HG03565 (cell line): ENCODE results near the gene DOK3.

Source experiments
- ATAC-seq: cut with Tn5 transposase; IDR thresholded peaks from one replicate; pipeline ENCODE4 v1.9.1; 2021; ENCODE audit warnings: mild to moderate bottlenecking, moderate library complexity; ENCODE audit not compliant: unreplicated experiment

The DOK3 gene

DNA sequence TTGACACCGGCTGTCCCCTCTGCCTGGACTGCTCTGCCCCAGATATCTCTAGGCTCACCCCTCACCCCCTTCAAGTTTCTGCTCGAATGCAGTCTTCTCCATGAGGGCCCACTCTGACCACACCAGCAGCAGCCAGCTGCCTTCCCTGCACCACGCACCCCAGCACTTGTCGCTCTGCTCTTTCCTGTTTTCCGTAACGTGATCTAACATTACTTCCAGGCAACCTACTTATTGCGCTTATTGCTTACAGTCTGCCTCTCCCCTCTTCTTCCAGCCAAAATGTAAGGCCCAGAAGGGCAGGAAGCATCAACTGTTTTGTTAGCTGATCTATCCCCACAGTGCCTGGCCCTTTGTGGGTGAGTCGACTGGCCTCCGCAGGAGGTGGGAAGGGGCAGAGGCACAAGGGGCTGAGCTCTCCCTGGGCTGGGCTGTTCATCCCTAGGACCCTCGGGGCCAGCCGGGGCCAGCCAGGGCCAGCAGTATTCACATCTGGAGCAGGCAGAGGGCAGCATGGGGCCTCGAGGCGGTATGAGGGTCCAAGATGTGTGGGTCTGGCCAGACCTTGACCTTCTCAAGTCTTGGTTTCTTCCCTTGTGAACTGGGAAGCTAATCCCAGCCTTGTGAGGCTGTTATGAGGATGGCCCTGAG lies 24.6 kb downstream of the DOK3 start:
- ATAC-seq = no peak

DNA sequence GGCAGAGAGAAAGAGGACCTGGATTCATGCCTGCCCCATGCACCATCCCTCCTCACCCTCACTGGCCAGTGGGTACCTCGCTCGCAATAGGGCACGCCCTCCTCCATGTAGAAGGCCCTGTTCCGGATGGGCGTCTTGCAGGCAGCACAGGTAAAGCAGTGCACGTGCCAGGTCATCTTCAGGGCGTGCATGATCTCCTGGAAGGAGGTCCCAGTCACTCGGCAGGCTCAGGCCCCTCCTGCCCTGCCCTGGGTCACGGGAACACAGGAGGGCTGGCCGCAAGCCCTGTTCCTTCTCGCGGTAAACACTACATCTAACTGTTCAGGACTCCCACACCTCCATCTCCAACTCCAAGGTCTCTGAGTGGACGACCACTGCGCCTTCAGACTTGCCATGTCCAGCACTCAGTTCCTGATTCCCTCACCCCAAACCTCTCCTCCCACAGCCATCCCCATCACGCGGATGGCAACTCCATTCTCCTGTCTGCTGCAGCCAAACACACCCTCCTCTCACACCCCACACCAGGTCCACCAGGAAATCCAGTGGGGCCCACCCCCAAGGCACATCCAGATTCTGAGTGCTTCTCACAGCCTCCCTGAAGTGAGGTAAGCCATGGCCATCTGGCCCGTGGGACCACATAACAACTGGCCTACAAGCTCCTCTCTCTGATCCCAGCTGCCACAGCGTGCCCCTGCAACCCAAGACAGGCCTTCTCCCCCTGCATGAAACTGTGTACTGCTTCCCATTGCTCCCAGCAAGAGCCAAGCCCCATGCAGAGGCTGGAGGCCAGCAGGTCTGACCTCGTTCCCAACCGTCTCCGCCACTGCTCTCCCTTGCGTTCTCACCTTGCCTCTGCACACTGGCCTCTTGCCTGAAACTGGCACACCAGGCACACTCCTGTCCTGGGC lies 25.4 kb downstream of the DOK3 start:
- ATAC-seq = no peak

DNA sequence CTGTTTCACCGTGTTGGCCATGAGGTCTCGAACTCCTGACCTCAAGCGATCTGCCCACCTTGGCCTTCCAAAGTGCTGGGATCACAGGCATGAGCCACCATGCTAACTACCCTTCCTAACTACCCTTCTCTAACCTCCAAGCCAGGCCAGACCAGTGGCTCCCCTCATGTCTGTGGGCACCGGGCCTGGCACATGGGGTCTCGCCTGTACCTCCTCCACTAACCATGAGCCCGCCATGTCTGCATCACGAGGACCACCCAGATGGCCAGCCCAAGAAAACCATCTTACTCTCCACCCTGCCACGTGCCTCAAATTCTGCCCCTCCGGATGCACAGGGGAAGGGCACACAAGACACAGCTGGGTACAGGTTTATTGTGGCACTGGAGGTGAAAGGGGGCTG lies 26.6 kb downstream of the DOK3 start:
- no peak for ATAC-seq

DNA sequence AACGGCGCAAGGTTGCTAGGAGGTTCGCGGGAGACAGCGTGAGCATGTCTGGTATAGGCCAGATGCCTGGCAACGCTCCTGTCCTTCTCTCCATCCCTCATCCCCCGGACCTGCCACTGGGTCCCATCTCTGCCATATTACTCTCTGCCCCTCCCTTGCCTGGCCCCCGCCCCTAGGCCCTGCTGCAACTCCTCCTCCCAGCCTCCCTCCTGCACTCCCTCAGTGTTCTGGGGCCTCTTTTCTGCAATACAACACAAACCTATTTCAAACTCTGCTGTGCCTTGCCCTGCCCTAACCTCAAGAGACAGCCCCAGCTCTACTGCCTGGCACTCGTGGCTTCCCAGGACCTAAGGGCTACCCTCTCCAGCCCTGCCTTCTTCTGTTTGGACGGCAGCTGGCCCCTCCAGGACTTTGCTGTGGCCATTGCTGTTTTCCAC lies 27.2 kb downstream of the DOK3 start:
- no peak for ATAC-seq

DNA sequence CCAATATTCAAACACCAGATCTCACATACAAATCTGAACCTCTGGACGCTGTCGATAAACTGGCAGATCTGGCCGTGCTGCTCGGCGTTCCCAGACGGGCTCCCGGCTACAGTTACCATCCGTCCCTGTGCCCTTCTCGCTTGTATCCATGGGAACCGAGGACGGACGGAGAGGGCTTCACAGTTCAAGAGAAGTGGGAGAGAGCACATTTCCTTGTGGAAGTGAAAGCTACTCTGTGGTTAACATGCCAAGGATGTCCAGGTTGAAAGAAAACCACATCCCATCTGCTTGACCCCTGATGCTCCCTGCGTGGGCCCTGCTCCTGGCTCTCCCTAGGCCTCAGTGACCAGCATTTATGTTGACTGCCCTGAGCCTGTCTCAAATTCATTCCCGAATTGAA lies 29.9 kb downstream of the DOK3 start:
- ATAC-seq = no peak

DNA sequence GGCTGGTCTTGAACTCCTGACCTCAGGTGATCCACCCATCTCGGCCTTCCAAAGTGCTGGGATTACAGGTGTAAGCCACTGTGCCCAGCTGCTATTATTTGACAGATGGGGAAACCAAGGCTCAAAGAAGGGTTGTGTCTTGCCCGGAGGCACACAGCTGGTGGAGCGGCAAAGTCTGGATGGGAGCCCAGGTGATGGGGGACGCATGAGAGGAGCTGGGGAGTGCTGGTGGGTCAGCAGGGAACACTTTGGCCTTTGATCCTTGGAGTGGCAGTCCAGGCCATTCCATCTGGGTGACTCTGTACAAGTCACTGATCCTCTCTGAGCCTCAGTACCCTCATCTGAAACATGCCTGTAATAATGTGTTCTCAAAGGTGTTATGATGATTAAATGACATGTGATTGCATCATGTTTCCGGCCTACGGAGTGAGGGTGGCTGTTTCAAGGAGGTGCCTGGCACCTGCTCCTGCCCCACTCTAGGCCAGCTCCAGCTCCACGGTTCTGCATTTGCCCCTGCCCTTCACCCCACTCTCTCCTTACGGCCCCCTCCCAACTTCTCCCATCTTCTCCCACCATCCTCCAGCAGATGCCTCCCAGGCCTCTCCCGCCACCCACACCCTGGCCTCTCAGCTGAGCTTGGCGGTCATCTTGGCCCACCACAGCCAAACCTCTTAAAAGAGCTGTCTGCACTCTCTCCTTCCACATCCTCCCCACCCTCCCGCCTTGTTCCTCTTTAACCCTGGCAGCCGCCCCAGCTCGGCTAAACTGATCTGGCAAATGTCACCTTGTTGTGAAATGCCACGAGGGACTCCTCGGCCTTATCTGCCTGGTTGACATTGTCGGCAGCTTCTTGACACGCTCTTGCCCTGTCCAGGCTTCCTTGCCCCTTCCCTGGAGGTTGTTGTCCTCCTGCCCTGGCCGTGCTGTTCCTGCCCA lies 30.6 kb downstream of the DOK3 start:
- ATAC-seq = no peak

DNA sequence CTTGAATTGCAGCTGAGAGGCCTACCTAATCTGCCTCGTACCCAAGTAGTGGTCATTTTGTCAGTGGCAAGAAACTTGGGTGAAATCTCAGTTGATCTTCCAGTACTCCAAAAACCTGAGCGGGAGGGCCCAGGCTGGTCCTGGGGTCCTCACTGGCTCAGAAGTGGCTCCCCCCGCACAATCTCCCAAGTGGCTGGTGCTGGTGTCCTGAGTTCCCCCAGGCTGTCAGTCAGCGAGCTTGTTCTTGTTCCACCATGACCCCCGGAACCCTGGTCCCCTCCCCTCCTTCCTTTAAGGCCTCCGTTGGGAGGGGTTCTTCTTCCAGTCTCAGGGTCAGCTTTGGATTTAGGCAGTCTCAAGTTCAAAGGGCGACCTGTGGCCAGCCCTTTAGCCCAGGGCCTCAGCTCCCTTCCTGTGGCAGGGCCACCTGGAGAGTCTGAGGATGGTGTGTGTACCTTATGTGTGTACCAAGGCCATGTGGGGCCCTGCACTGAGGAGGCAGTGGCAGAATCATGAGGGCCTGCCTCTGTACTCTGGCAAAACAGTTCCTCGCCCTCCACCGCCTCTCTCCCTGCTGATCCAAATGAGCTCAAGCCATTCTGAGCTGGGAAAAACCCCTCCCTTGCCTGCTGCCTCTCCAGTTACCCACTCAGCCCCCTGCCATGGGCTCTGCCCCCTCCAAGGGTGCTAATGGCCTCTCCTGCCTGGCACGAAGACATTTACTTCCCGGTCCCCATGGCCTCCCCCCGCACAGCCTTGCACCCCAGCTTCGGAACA lies 31.7 kb downstream of the DOK3 start:
- ATAC-seq = no peak

DNA sequence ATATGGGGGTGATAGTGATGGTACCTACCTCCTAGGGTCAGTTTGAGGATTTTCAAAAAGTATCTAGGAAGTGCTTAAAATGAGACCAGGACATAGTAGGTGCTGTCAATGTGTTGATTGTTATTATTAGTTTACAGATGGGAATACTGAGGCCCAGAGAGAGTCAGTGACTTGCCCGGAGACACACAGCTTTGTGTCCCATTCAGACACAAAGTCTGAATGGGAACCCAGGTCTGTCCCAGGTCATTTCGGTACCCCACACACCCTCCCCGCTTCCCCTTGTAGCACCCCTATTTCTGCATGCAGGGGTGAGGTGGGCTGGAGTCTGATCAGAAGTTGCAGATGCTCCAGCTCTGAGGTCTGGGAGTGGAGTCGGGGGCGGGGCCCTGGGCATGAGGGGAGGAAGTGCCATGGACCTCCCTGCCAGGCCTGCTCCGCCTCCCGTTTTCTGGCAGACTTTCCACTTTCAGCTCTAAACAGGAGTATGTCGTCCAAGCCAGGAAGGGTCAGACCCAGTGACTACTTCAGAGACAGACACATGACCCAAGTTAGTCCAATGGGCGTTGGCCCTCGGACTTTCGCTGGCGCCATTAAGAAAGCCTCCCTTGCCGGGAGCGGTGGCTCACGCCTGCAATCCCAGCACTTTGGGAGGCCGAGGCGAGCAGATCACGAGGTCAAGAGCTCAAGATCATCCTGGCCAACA lies 32.9 kb downstream of the DOK3 start:
- ATAC-seq = no peak

DNA sequence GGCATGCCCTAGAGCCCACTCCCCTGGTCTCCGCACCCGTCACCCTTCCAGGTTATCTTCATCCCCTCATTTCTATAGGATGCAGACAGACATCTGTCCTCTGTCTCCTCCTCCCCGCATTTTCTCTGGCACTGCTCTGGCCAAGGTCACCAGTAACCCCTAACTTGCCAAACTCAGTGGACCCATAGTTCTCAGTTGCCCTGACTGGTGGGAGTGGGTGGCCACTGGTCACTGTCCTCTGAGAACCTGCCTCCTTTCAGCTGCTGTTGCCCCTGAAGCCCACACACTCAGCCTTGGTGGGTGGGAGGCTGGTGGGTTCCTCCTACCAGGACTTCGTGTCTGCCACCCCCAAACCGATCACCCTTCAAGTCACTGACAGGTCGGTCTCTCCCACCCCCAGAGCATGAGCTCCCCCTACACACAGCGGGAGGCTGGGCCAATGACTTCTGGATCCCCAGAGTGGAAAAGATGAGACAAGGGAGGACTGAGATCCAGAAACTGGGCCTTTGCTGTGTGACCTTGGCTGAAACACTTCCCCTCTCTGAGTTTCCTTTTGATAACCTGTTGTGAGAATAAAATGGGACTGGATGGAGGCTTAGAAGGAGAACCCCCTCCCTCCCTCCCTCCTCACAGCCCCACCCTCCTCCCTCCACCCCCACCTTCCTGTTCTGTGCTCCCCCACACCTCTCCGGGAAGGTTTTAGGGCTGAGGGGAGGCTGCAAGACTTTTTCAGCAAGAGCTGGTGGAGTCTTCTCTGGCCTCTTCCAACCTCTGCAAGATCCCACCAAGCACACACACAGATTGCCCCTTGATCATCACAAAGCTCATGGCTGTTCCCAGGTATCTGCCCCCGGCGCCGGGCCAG lies 33.8 kb downstream of the DOK3 start:
- ATAC-seq = no peak

DNA sequence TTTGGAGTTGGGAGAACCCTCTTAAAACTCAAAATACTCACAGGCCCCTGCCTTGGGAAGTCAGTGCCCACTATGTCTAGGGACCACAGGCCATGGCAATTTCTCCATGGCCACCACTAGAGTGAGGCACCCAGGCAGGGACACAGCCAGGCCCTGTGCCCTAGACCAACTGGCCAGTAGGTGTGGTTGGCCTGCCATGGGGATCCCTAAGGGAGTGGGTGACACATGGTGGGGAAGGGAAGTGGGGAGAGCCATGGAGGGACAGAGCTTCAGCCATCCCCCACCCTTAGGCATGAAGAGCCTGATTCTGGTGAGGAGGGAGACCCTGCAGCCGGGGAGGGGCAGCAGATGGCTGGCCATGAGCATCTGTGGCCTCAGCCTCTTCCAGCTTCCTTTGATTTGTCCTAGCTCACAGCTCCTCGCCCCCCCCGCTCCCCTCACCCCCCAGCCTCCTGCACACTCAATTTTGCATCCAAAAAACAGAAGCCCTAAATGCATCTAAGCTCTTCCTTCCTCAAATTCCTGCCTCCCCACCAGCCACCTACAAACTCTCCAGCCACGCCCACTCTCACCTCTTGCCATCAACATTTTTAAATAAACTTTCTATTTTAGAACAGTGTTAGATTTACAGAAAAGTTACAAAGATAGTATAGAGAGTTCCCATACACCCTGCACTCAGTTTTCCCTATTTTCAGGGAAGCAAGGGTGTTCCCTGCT lies 34.6 kb downstream of the DOK3 start:
- ATAC-seq = no peak

DNA sequence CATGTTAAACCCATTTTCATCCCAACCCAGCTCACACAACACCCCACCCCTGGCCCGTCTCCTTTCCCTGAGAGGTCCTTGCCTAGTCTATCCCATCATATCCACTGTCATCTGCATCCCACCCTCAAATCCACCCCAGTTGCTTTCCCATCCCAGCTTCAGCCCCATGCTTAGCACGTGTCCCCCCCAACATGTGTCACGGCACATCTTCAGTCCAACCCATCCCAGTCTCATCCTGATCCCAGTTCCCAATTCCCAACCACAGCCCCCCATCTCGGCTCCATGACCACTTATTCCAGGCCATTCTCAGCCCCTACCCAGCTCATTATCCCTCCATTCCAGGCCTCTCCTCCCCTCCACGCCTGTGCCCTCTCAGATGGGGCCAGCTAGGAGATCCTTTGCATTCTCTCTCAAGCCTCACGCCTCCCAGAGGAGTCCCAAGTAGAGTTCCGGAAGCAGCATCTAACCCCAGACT lies 35.6 kb downstream of the DOK3 start:
- ATAC-seq = no peak

DNA sequence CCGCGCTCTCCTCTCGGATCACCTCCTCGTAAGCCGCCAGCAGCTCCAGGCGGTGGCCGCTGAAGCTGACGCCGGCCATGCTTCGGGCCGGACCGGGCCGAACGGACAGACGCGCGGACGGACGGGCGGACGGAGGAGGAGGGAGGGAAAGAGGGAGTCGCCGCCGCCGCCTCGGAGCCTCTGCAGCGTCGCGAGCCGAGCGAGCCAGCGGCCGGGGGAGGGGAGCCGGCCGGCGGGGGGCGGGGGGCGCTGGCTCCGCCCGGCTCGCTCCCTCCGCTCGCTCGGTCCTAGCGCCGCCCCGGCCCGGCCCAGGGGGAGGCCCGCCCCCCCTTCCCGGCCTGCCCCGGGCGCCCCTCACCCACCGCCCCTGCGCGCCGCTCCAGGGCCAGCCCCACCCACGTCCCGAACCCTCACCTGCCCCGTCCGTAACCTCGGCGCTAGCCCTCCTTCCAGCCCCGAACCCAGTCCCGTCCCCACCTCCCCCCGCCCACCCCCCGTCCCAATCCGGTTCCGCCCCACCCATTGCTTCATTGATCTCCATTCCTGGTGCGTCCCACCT lies 36.1 kb downstream of the DOK3 start, which contains the start of gene DBN1:
Gene DBN1 (minus strand): TSS at position 192 of the 559 bp plus-strand sequence. CDS start 113 bp downstream, at position 79.
- no peak for ATAC-seq

DNA sequence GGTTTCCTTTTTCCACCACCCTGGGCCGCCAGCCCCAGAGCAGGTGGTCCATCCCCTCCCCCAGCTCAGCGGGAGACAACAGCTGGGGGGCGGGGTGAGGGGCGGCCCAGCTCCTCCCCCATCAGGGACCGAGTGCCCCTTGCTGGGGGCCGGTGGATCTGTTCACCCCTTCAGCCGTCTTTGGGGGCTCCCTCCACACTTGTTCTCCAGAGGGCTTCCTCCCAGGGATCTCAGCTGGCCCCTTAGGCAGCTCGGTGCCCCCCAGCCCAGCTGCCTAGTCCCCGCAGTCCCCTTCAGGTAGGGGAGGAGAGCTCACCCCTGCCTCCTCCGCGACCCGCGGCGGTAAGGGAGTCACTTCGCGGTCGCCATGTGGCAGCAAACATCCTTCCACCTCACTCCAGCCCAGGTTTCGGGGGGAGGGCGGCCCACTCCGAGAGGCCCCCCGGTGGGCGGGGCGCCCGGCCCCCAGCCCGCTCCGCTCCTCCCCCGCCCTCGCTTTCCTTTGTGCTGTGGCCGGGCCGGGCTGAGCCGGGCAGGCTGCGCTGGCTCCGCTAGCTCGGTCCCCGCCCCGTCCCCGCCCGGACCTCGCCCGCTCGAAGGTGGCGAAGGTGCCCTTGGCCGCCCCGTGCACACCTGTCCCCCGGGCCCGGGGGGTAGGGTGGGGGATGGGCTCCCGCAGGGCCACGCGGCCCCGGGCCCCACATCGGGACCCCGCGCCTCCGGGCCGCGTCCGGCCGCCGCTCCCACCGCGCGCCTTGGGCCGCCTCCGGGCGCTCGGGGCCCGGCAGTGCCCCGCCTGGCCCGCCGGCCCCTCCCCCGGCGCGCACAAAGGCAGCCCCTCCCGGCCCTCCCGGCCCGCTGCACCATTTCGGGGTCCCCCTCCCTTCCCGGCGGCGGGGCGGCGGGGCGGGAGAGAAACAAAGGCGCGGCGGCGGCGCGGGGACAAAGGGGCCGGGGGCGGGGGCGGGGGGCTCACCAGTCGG lies 36.9 kb downstream of the DOK3 start:
- ATAC-seq = no peak

DNA sequence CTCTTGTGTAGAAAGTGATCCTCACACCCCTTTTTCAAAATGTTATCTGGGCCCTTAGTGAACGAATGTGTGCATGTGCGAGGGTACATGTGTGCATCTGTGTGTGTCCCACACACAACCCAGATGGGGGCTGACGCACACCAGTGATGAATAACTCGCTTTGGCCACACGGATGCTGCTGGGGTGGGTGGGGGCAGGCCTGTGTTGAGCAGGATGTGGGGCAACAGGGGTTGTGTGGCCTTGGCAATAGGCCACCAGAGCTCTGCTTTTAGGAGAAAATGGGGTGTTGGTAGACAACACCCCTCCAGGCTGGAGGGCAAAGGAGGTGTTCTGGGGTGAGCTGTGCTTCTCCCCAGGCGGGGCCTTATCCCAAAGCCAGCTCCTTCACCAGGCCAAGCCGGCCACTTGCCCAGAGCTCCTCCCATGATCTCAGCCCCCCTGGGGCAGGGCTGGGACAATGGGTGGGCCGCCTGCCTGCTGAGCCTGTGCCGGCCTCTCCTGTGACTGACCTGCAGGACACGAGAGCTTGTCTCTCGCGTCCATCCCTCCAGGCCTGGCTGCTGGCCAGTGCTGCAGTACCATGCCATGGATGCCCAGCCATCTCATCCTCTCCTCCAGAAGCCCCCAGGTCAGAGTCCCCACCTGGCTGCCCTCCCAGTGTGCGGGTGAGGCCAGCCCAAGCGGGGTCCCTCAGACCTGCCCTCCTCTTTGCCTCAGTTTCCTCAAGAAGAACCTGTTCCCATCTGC lies 37.8 kb downstream of the DOK3 start:
- ATAC-seq = no peak

DNA sequence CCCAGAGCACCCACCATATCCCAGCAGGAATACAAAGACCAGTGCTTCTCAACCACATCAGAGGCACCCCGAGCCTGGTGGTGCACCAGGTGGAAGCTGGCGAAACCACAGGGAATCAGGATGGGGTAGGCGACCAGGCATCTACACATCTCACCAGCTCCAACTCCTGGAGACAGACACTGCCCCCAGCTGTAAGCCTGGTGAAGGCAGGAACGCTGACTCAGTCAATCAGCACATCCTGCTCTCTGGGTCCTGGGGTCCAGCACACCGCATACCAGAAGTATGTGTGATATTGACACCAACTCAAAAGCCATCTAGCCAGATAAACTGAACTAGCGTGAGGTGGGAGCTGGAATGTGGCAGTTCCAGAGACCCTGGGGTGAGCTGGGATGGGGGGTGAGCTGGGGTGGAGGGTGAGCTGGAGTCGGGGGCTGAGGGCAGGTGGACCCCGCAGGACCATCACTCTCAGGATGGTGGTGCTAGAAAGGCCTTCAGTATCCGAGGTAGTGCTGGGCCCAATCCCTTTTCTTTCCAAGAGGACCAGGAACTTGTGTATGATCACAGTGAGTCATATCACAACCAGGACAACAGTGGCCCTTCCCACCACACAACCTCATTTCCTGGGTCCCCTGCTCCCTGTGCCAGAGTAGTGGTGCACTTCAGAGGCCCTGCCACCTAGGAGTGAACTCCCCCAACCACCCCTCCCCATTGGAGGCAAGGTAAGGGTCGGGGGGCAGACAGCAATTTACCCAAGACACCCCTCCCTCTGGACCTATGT lies 38.7 kb downstream of the DOK3 start:
- ATAC-seq = no peak
